Epithelial cell of esophagus (primary cell): ENCODE results near the gene FBXO2.

Source experiments
- DNase-seq: peaks from one replicate; pipeline ENCODE4 v3.0.0; 2010; ENCODE audit warnings: low read depth
- H3K4me3 ChIP-seq: 2 replicates; pipeline ENCODE4 v1.5.1; 2011; ENCODE audit warnings: mild to moderate bottlenecking, low read length, control low read depth
- CTCF ChIP-seq: IDR thresholded peaks from 2 replicates; pipeline ENCODE4 v1.5.1; 2011; ENCODE audit warnings: low read depth, mild to moderate bottlenecking, low read length, control low read depth, inconsistent platforms; ENCODE audit not compliant: insufficient read depth; ENCODE audit errors: missing control alignments

Gene FBXO2

GRCh38 chr1:11681071-11681771 lies 27.0 kb upstream of the FBXO2 start, which contains the start of gene MAD2L2:
TSS of gene MAD2L2 (minus strand) at chr1:11681148. CDS start at chr1:11680601, 547 bp downstream.
- TF ChIP-seq CTCF, result no peak
- peak within 1 kb of the TSS; percentile 66 for H3K4me3 ChIP-seq
- peak; percentile 82 for DNase-seq

- peak overlapping the region; percentile 66 for H3K4me3 ChIP-seq
- no peak for TF ChIP-seq CTCF
- no peak for DNase-seq
Observed at GRCh38 chr1:11680270-11681070, 26.2 kb upstream of the FBXO2 start.

- H3K4me3 ChIP-seq, result no peak overlapping the region
- DNase-seq, result no peak
- no peak for TF ChIP-seq CTCF
Observed at GRCh38 chr1:11678442-11678841, 24.2 kb upstream of the FBXO2 start.

- DNase-seq, result no peak
- TF ChIP-seq CTCF, result no peak
- no peak overlapping the region for H3K4me3 ChIP-seq
Observed at GRCh38 chr1:11676386-11677103, 22.3 kb upstream of the FBXO2 start.

GRCh38 chr1:11675325-11675724 lies 21.1 kb upstream of the FBXO2 start:
- no peak for TF ChIP-seq CTCF
- no peak overlapping the region for H3K4me3 ChIP-seq
- DNase-seq, result no peak

GRCh38 chr1:11674488-11674887 lies 20.3 kb upstream of the FBXO2 start:
- H3K4me3 ChIP-seq, result no peak overlapping the region
- DNase-seq, result no peak
- no peak for TF ChIP-seq CTCF
